HG03064 (cell line): ENCODE results near the gene RNU1-3.
A peak's percentile ranks its signal among the peaks of the same experiment; 100 is the strongest.
"Not testable (repeated sequence)": the region's sequence is repeated elsewhere in the genome, so short reads cannot be mapped to it uniquely, and the experiment has no call there.

ENCODE experiments used
- ATAC-seq: cut with Tn5 transposase; IDR thresholded peaks from one replicate; pipeline ENCODE4 v1.9.1; 2021; ENCODE audit warnings: low read depth; ENCODE audit not compliant: unreplicated experiment

The RNU1-3 gene

DNA sequence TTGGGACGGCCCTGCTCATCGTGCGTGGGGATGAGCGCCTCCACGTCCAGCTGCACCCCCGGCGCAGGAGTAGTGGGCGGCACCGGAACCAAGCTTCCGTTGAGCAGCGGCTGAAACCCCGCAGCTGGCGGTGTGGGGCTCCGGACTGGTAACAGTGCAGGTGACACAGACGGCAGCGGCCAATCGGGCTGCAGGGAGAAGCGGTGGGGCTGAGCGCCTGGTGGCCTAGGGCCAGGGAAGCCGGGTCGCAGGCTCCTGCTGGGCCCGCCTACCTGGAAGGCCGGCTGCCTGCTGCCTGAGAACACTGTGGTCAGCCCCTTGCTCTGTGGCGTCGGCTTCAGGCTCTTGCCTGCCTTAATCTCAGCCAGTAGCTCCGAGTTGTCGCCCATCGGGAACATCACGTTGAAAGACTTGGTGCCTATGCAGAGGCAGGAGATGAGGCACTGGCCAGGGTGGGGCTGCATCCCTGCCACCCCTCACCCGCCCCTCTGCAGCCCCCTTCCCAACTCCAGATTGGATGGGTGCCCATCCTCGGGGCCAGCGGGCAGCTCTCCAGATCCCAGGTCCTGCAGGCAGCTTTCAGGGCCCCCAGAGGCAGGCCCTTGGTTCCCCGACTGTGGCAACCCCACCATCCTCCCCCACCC is 29.9 kb upstream of the RNU1-3 start:
- not testable (repeated sequence) for ATAC-seq

DNA sequence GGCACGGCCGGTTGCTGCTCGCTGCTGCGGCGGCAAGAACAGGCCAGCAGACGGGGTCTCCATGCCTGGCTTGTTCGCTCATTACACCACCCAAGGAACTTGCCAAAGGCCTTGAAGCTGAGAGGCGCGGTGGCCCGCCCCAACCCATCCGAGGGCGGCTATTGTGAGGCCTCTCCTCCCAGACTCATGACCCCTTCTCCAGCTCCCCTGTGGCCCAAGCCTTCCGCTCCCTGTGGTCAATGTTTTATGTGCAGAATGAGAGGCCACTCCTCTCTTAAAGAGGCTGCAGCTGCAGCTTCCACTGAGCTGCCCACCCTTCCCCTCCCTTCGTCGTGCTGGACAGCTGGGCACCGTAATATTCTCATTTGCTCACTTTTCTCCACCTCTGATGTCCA is 27.6 kb upstream of the RNU1-3 start:
- ATAC-seq = not testable (repeated sequence)

DNA sequence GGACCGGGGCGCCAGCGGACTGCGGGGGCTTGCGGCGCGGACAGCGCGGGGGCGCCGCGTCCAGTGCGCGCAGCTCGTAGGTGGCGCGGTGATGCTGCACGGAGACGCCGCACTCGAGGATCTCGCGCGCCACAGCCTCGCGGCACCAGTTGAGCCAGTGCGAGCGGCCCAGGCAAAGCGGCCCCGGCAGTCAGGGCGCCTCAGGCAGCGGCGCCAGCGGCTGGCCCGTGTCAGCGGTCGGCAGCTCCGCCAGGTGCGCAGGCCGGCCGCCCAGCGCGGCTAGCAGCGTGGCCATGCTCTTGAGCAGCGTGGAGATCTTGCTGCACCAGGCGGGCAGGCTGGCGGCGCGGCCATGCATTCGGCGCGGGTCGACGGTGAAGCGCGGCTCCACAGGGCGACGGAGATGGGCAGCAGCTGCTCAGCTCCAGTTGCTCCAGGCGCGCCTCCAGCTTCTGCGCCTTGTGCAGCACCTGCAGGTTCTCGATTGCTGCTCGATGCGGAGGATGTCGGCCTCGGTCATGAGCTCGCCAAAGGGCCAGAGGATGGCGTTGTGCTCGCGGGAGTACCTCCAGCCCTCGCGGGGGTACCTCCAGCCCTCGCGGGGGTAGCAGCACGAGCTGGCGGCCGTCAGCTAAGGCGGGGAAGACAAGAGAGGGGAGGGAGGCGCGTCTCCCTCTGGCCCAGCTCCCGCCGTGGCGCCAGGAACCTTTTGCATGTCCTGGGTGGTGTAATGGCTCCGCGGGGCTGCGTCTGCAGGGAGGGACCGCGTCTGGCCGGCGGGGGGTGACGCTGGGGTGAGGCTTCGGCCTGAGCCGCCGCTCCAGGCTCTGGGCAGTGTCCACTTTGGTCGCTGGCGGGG is 26.9 kb upstream of the RNU1-3 start:
- not testable (repeated sequence) for ATAC-seq

DNA sequence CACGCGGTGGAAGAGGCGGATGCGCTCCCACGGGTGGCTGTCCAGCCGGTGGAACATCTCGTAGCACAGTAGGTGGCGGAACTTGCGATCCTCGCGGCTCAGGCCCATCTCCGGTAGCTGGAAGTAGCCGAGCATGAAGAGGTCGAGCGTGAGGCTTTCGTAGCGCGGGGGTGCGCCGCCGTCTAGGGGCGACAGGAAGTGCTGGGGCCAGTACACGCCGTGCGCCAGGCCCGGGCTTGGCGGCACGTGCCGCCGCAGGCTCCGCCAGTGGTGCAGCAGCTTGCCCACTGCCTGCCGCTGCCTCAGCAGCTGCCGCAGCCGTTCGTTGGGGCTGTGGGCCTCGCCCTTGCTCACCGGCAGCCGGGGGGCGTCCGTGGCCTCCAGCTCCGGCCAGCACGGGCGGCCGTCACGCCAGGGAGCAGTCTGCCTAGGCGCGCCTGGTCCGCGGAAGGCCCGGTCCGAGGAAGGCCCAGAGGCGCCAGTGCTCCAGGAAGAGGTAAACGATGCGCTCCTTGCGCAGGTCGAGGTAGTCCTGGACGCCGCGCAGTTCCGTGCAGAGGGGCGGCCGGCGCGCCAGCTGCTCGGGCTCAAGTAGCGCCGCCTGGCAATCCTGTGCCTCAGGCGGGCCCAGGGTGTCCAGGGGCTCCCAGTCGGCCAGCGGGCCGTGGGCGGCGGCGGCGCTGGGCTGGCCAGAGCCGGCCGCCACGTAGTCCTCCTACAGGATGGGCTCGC is 26.1 kb upstream of the RNU1-3 start:
- not testable (repeated sequence) for ATAC-seq

DNA sequence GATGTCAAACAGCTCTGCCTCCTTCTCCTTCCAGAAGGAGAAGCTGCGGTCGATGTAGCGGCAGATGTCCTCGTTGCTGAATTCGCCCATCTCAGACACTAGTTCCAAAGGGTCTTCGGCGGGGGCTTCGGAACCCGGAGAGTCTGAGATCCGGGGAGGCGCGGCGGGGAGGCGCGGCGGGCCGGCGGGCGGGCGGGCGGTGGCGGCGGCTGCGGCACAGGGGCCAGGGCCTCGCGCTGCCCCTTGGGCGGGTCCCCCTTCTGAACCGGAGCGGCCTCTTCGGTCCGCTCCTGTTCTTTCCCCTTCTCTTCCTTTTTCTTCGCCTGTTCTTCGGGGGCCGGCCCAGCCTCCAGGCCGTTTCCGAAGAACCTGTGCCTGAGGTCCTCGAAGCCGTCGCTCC is 25.5 kb upstream of the RNU1-3 start:
- ATAC-seq = not testable (repeated sequence)

DNA sequence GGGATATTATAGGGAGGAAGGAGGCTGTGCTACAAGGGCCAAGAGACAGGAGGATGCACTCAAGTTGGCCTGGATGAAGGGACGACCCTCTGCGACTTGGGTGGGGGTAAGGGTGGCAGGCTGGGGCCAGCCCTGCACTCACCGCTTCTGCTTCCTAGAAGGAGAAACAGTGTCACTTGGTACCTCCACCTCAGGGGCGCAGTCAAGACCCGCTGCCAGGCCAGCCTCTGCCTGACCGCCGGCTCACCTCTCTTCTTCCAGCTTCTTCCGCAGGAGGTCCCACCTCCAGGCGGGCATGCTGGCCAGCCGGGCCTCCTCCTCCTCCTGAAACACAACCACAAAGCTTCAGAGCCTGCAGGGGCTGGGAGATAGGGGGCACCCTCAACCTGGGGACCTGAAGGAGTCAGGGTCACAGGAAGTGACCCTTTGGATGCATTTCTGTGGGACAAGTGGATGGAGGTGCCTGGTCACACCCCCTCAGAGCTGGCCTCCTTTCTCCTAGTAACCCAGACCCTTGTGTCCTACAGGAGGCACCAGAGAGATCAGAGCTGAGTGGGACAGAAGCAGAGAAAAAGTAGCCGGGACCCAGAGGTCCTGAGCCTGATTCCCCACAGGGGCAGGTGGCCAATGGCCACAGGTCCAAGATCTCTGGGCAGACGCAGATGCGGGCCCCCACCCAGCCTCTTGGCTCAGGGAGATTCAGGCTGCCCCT is 24.4 kb upstream of the RNU1-3 start:
- not testable (repeated sequence) for ATAC-seq

DNA sequence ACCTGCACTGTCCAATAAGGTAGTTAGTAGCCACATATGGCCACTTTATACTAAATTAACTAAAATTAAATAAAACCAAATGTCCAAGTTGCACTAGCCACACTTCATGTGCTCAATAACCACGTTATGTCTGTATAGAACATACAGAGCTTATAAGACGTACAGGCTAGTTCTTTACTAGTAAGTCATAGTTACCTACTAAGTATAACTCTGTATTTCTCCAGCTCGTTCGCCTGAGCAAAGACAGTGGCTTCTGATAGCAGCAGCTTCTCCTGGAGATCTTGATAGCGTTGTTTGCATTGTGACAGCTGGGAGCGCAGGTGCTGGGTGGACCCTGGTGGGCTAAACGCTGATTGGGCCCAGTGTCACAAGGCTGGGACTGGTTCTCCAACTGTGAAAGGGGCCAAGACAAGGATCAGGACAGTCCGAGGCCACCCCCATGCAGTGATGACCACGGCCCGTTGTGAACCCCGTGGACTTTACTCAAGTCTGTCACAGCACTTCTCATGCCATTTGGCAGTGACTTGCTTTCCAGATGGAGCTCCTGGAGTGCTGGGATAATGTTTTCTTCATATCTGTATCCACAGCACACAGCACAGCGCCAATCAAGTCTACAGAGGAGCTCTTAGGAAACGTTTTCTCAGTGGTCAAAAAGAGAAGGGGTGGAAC is 20.5 kb upstream of the RNU1-3 start:
- not testable (repeated sequence) for ATAC-seq

DNA sequence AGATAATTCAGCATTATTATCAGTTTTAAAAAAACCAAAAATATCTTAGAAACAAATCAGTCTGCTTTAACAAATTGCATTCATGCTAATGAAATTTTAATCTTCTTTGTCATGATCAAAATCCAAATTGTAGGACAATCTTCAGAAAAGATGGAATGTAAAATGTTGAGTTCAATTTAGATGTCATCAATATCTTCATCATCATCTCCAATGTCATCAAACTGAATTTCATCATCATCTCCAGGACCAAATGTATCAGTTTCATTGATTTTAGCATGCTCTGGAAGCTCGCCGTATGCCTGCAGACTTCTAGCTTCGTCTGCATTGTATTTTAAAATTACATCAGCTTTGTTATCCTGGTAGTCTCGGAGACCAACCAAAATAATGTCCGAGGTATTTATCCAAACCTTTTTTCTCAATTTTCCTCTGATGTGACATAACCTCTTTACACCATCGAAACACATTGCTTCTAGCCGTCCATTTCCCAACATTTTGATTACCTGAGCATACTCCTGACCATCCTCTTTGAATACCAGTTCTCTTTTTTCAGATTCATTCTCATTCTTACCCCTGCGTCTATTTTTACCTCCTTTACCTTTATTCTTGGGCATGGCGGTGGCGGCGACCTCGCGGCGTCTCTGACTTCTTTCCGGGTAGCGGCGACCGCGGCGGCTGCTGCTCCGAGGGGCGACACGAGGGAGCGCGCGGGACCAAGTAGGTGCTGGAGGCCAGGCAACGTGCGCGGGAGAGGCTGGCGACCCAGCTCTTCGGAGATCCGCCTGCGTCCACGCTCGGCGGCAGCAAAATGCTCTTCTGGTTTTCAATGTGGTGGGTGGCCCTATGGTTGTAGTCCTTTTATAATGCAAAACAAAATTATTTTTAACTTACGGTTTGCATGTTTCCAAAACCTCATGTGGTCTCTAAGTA is 19.0 kb upstream of the RNU1-3 start:
- ATAC-seq = not testable (repeated sequence)

DNA sequence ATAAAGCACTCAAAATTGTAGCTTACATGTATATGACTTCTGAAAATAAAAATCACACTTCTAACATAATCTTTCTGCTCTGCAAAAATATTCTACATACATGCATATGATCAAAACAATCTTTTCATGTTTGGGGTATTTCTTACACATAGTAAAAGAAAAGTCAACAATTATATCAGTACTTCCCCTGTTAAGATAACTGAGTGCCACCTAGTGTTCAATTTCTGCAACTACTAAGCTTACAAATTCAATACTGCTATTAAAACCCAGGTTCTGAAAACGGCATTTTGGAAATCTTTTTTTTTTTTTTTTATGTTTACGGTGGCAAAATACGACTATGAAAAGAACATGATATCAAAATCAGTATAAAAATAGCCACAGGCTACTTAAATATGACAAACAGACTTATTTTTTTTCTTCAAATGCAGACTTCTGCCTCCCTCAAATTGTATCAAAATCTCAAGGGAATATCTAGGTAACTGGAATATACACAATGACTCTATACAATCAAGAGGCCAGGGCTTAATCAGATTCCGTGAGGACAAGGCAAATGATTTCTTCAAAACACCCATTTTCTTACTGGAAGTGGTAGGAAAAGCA is 18.1 kb upstream of the RNU1-3 start:
- ATAC-seq = peak; percentile 50

DNA sequence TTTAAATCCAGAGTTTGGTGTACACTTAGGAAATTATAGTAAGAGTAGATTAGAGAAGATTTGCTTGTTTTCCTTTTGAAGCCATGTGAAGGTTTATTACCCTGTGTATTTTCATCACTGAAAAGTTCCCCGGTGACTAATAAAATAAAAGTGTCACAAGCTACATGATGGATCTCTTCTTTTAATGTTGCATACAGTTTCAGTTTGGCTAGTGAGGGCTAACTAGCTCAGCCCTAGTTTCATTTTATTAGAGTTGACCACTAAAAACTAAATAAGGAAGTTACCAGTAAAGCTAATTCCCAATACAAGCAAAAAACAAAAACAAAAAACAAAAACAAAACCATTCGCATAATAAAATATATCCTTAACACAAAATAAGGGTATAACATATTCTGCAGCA is 17.4 kb upstream of the RNU1-3 start:
- ATAC-seq = peak; percentile 57

DNA sequence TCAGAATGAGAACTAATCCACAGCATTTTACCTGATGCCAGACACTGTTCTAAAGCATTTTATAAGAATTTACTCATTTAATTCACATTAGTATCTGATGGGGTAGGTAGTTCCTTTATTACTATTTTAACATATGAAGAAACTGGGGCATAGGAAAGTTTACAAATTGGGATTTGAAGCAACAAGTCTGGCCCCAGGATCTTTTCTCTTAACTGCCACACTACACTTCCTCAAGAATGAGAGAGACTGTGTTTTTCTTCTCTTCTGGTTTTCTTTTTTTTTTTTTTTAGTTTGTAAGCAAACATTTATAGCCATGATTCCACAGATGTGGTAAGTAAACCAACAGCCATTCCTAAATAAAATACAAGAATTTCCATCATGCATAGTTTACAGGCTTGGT is 16.1 kb upstream of the RNU1-3 start:
- not testable (repeated sequence) for ATAC-seq

DNA sequence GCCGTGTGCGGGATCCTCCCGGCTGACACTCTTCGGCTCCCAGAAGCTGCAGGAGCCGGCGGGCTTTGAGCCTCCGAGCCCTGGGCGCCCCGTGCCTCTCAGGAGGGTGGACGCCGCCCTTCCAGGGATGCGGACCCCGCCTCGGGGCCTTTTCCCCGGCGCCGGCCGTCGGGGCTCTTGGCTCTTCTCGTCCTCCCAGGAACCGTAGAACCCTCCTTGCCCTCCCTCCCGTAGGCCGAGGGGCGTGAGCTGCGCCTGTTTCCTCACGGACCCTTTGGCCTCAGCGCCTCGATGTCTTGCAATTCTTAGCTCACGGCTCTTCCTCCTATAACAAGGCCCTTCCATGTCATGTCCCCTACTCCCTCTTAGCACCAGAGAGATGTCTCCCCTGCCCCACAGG is 13.6 kb upstream of the RNU1-3 start:
- ATAC-seq = not testable (repeated sequence)

DNA sequence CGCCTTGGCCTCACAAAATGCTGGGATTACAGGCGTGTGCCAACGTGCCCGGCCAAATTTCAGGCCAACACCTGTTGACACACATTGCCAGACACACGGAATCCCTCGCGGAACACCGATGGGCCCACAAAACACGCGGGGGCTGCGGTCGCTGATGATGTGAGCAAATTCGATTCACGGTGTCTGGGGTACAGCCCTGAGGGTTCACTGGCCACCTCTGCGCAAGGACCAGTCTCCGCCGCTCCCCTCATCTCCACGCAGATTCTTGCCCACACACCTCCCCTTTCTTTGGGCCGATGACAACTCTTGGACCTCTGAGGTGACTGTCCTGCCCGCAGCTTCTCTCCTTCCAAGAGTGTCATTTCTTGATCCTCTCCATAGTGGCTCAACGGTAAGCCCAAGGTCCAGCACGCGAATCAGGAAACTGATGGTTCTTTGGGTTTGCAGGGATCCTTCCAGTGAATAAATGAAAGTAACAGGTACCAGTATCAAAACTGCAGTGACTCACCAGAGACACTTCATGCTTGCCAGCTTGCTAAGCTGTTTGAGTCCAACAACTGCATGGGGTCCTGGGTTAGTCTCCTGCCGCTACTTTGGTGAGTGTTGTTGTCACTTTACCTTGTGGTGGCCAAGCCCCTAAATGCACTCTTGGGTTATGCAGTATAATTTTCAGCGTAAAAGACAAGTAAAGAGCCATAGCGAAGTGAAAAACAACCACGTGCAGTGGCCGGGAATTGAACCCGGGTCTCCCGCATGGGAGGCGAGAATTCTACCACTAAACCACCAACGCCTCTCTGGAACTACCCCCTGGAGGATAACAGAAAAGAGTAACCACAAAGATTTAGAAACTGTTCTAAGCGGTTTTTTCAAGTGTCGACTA is 11.0 kb upstream of the RNU1-3 start:
- ATAC-seq = no peak

DNA sequence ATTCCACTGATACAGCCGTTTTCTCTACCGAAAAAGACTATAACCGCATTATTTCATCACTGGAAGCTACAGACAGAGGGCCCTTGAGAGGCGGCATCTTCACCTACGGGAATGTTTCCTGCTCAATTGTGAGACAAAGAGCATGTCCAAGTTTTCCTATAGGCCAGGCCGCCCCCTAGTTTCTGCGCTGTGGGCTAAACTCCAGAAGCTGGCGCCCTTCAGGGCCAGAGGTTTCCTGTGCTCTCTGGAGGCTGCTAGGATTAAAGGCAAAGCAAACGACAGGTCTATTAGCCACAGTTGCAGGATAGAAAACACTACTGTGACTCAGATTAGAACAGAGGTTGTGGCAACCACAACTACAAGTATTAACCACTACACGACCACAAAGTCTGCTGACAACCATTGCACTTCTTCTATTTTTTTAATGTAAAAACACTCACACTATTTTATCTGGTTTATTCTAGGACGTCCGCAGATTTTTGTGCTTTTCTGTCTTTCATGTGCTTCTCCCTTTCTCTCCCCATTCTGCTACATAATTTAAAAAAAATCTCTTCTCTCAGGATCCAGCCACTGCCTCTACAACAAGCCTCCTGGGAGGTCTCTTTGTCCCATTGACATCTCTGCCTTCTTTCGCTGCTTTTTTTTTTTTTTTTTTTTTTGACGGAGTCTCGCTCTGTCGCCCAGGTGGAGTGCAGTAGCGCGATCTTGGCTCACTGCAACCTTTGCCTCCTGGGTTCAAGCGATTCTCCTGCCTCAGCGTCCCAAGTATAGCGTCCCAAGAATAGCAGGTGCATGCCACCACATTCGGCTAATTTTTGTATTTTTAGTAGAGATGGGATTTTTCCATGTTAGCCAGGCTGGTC is 10.1 kb upstream of the RNU1-3 start:
- ATAC-seq = not testable (repeated sequence)

DNA sequence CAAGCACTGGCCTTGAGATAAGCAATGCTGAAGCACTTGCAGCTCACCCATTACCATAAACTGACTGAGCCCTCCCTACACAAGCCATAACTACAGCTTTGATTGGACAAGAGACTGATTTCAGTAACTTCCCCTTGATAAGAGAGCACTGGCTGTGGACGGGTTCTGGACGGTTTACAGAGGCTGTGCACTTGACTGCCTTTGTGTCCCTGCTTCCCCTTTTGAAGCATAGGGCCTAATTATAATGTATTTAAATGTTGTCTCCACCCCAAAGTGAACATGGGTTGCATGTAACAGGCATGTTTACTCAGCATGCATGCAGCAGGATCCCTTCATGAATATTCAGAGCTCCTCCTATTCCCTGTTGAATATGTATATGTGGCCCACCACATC is 8.4 kb upstream of the RNU1-3 start:
- ATAC-seq = not testable (repeated sequence)

DNA sequence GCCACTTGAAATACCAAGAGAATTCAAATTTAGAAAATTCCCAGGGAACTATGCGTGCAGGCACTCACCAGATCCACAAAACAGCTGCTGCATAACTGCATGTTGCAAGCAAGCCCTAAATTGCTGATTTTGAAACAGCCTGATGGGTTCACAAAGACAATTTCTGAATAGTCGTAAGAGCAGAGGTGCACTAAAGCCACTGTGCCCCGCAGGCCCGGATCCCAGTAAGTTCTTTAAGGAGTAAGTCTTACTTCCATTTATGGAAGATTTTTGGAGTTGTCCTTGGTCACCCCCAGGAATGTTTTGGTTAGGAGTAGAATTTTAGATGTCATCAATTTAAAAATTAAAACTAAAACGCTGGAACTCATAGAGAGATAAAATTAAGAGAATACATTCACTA is 7.2 kb upstream of the RNU1-3 start:
- not testable (repeated sequence) for ATAC-seq

DNA sequence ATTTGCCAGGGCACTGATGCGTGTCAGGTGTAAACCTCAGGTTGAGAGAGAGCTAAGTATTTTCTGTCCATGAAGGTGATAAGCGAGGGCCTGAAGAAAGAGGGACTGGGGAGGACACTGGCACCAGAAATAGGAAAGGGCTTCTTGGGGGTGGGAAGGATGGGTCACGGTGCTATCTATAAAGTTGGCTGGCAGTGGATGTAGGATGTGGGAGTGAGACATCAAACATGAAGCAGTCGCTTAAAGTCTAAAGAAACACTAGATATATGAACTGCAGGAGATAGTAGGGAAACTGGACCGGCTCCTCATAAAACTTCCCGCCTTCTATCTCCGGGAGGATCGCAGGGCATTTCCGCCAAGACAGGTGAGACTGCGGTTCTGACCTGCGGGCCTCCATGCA is 912 bp downstream of the RNU1-3 start:
- ATAC-seq = not testable (repeated sequence)
